MM.1S (cell line): ENCODE results near the gene GRK4.

Experiments
- EZH2 ChIP-seq: fragments of 300-600 bp; sonication (generic); optimal IDR thresholded peaks from 2 replicates; pipeline ENCODE3; 2017; ENCODE audit warnings: low read depth, mild to moderate bottlenecking, antibody characterized with exemption, low read length, mixed read lengths
- TF ChIP-seq, protein P1 (sequence below): fragments of 300-600 bp; sonication (generic); IDR thresholded peaks from 2 replicates; pipeline ENCODE4 v1.5.1; 2016; ENCODE audit warnings: antibody characterized with exemption, low read length, mixed read lengths

DNA sequence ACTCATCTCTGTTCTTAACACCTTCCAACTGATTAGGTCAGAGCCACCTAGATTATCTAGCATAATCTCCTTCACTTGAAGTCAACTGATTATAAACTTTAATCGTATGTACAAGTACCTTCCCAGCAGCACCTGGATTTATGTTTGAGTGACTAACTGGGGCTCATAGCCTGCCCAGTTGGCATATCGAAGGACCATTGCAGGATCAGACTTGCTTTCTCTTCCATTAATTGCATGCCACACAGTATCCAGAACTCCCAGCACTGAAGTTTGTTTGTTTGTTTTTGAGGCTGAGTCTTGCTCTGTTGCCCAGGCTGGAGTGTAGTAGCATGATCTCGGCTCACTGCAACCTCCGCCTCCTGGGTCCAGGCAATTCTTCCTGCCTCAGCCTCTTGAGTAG lies 27.9 kb downstream of the GRK4 start:
- TF ChIP-seq, protein P1, sequence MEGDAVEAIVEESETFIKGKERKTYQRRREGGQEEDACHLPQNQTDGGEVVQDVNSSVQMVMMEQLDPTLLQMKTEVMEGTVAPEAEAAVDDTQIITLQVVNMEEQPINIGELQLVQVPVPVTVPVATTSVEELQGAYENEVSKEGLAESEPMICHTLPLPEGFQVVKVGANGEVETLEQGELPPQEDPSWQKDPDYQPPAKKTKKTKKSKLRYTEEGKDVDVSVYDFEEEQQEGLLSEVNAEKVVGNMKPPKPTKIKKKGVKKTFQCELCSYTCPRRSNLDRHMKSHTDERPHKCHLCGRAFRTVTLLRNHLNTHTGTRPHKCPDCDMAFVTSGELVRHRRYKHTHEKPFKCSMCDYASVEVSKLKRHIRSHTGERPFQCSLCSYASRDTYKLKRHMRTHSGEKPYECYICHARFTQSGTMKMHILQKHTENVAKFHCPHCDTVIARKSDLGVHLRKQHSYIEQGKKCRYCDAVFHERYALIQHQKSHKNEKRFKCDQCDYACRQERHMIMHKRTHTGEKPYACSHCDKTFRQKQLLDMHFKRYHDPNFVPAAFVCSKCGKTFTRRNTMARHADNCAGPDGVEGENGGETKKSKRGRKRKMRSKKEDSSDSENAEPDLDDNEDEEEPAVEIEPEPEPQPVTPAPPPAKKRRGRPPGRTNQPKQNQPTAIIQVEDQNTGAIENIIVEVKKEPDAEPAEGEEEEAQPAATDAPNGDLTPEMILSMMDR, result no peak
- no peak for TF ChIP-seq EZH2
